ENCODE measurements around the gene FES. TPM values are rescaled to one million over a fixed set of nuclear protein-coding genes. Genes with fewer than 3 reads are reported as not detected.

FES gene
- not detected in 2 replicates for polyA plus RNA-seq
- not detected in 2 replicates for polyA minus RNA-seq

GRCh38 chr15:90883976-90884718 is at the start of gene FES:
Gene FES, plus strand, starts transcription at chr15:90884504. Its CDS starts 542 bp downstream, at chr15:90885046.
- Histone ChIP-seq H3K9ac (ENCODE audit: low read length) (no peak within 1 kb of the TSS), H3K79me2 (replicated peaks; ENCODE audit: insufficient read depth, low read length) (no peaks in the 10 kb centered on the region), H3K9me2 (ENCODE audit: insufficient read depth, low read length) (no peaks in the 10 kb centered on the region), H4K20me1 (ENCODE audit: insufficient read depth) (no peaks in the 10 kb centered on the region), H2AFZ (ENCODE audit: low read depth, low read length) (no peak within 1 kb of the TSS), H3K36me3 (ENCODE audit: insufficient read depth, low read length) (no peaks in the 10 kb centered on the region), H3K9me3 (ENCODE audit: low read length) (no peaks in the 10 kb centered on the region), H3K27me3 (ENCODE audit: insufficient read depth, low read depth, low read length) (no peaks in the 10 kb centered on the region), H3F3A (ENCODE audit: insufficient read depth, low read length, poor library complexity, severe bottlenecking) (no peaks in the 10 kb centered on the region), H3K4me2 (ENCODE audit: low read length) (no peak within 1 kb of the TSS), H3K27ac (ENCODE audit: low read length) (no peak within 1 kb of the TSS), H3K4me3 (ENCODE audit: low read length) (no peak within 1 kb of the TSS)
- no peak for TF ChIP-seq POLR2AphosphoS5 (IDR thresholded peaks at IDR 0.05)
- TF ChIP-seq EZH2 (IDR thresholded peaks at IDR 0.05; ENCODE audit: borderline replicate concordance, insufficient read depth, low read length, poor library complexity, severe bottlenecking): no peak
- no peak for TF ChIP-seq TAF1 (IDR thresholded peaks at IDR 0.05; ENCODE audit: low read depth)
- no peak for TF ChIP-seq REST (IDR thresholded peaks at IDR 0.05; ENCODE audit: borderline replicate concordance)
- no peak for TF ChIP-seq CTCF (IDR thresholded peaks at IDR 0.05; ENCODE audit: poor library complexity, severe bottlenecking)
- no peak for TF ChIP-seq MXI1 (conservative IDR thresholded peaks at IDR 0.05; ENCODE audit: poor library complexity, severe bottlenecking)
- TF ChIP-seq RAD21 (conservative IDR thresholded peaks at IDR 0.05): no peak
- TF ChIP-seq SMC3 (conservative IDR thresholded peaks at IDR 0.05; ENCODE audit: poor library complexity): no peak
- TF ChIP-seq EP300 (conservative IDR thresholded peaks at IDR 0.05; ENCODE audit: poor library complexity, severe bottlenecking): no peak

- no peak overlapping the region for H3K27ac ChIP-seq (ENCODE audit: low read length)
Measured at GRCh38 chr15:90834626-90835025, 49.7 kb upstream of the FES start.

More at GRCh38 chr15:90834626-90835025, 49.7 kb upstream of the FES start:
- no peaks in the 10 kb centered on the region for H3F3A ChIP-seq (ENCODE audit: insufficient read depth, low read length, poor library complexity, severe bottlenecking)
- no peak overlapping the region for H3K9ac ChIP-seq (ENCODE audit: low read length)
- no peak overlapping the region for H3K4me3 ChIP-seq (ENCODE audit: low read length)
- no peaks in the 10 kb centered on the region for H3K9me2 ChIP-seq (ENCODE audit: insufficient read depth, low read length)
- TF ChIP-seq RAD21 (conservative IDR thresholded peaks at IDR 0.05) (no peak), CTCF (IDR thresholded peaks at IDR 0.05; ENCODE audit: poor library complexity, severe bottlenecking) (no peak), REST (IDR thresholded peaks at IDR 0.05; ENCODE audit: borderline replicate concordance) (no peak), POLR2AphosphoS5 (IDR thresholded peaks at IDR 0.05) (no peak), TAF1 (IDR thresholded peaks at IDR 0.05; ENCODE audit: low read depth) (no peak), EP300 (conservative IDR thresholded peaks at IDR 0.05; ENCODE audit: poor library complexity, severe bottlenecking) (no peak), MXI1 (conservative IDR thresholded peaks at IDR 0.05; ENCODE audit: poor library complexity, severe bottlenecking) (no peak), EZH2 (IDR thresholded peaks at IDR 0.05; ENCODE audit: borderline replicate concordance, insufficient read depth, low read length, poor library complexity, severe bottlenecking) (no peak), SMC3 (conservative IDR thresholded peaks at IDR 0.05; ENCODE audit: poor library complexity) (no peak)
- H4K20me1 ChIP-seq (ENCODE audit: insufficient read depth): no peaks in the 10 kb centered on the region
- H3K4me2 ChIP-seq (ENCODE audit: low read length): no peak overlapping the region
- H3K79me2 ChIP-seq (replicated peaks; ENCODE audit: insufficient read depth, low read length): no peaks in the 10 kb centered on the region
- H3K27me3 ChIP-seq (ENCODE audit: insufficient read depth, low read depth, low read length): no peaks in the 10 kb centered on the region
- H3K36me3 ChIP-seq (ENCODE audit: insufficient read depth, low read length): no peaks in the 10 kb centered on the region
- H3K9me3 ChIP-seq (ENCODE audit: low read length): no peaks in the 10 kb centered on the region
- no peak overlapping the region for H2AFZ ChIP-seq (ENCODE audit: low read depth, low read length)
